Stimulated activated CD8-positive, alpha-beta memory T cell treated with anti-CD3 and anti-CD28 coated beads, Interleukin-7, amount 100 ng/mL, for 48 hours (primary cell): ENCODE results near the gene PROK2.

Experiments used
- DNase-seq, 2 donors: peaks; one replicate each; pipeline ENCODE4 v3.0.0-alpha.2; 2020; ENCODE audit warnings: low read depth in 1 of 2; ENCODE audit errors: extremely low read depth in 1 of 2

PROK2 gene

DNA sequence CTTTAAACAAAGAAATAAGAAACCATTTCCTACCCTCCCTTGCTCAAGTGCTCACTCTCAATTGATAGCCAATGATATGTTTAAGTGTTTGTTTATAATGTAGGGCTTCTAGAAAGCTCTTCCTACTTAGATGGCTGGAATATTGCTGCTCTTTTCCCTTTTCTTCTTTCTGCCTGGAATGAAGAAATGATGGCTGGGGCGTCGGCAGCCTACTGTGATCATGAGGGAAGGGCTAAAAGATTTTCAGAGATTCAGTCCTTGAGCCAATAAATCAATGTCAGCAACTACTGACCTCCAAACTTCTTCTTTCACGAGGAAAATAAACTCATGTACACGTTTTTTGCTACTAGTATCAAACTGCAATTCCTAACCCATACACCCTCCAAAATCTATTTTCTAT is 33.3 kb downstream of the PROK2 start:
- DNase-seq = no peak

DNA sequence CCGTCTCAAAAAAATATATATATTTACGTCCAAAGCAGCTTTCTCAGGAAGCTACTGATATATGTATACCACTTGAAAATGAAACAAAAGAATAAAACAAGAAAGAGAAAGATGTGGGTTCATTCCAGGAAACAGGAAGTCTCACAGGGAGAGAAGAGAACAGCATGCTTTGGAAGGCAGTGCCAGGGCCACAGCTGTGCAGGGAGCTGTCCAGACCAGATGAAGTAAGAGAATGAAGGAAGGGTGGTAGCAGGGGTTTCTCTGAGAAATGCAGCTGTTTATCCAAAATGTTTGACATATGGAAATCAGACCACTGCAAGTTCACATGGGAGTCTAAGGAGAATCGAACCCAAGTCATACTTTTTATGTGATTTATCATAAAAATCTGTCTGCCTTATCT is 40.2 kb downstream of the PROK2 start:
- no peak for DNase-seq

DNA sequence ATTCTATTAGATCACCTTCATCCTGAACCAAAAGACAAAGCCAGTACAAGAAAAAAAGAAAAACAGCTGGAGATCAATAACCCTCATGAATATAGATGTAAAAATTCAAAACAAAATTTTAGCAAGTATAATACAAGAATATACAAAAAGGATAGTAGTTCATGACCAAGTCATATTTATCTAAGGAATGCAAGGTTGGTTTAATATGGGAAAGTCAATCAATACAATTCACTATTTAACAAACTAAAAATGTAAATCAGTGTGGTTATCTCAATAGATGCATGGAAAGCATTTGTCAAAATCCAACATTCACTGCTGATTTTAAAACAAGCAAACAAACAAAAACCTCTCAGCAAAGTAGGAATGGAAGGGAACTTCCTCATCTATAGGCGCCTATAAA is 42.3 kb downstream of the PROK2 start:
- DNase-seq = no peak

DNA sequence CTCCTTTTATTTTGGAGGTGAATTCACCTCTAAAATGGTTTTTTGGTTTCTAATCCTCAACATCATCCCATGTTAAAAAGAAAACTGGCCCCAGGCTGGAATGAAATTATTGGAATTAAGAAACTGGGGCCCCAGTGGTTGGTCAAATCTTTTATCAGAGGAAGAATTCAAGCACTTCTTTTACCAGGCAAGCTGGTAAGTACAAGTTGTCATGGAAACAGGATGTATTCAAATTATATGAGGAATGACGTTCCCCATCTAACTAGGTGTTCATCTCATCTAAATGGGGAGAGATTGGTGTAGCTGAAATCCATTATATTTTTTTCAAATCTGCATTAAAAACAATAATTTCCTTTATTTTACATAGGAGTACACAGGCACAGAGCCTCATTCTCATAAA is 50.1 kb downstream of the PROK2 start:
- DNase-seq = no peak

DNA sequence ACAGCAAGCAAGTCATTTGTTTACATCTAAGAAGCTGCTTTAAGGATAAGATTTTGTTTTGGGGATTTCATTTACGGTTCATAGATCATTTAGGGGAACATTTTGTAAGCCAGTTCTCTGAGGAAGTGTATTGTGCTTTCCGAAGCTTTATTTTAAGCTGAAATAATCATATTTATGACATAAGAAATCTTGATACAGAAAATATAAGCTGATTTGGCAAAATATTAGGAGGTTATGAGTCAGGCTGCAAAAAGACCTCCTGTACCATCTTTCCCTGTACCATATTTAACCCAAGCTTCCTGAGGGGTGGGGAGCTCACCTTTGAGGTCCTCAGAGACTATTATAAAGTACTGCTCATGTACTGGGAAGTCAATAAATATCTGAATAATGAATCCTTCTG is 51.6 kb downstream of the PROK2 start:
- DNase-seq = no peak

DNA sequence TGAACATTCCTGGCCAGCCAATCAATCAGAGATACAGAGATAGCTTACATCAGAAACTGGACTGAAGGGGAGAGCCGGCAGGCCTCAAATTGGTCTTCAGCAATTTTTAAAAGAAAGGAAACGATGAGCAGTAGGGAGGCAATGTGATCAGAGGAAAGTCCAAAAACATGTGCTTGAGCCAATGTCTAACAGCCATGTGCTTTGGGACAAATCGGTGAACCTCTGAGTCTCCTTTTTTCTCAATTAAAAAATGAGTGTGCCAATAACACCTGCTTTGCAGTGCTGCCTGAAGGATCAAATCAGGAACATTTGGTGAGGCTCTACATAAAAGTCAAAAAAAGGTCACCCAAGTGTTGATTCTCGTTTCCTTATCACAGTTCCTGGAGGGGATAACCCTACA is 52.3 kb downstream of the PROK2 start:
- DNase-seq = no peak

DNA sequence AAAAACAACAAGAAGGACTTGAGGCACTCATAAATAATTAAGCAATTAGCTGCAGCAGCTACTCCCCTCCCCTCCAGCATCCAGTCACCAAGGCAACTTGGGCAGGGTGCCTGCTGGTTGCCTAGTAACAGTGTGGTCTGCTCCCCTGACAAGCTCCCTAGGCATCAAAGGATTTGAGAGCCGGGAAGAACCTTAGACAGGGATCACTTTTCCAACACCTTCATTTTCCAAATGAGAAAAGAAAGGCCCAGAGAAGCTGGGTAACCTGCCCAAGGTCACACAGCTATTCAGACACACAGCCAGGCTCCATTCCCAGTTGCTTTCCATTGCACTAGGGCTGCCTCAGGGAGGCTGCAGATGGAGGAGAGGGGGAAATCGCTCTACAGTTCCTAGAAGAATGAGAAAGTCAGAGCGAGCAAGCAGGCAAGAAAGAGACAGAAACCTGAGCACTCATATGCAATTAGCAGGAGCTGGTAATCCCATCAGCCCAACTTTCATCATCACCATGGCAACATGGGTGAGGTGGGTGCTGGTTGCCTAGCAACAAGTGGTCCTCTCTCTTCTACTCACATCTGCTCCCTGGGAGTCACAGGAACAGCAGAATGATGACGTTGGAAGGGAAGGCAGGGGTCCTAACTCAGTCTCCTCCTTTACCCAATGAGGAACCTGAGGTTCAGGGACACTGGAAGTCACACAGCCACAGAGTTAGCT is 56.2 kb downstream of the PROK2 start:
- DNase-seq = no peak

DNA sequence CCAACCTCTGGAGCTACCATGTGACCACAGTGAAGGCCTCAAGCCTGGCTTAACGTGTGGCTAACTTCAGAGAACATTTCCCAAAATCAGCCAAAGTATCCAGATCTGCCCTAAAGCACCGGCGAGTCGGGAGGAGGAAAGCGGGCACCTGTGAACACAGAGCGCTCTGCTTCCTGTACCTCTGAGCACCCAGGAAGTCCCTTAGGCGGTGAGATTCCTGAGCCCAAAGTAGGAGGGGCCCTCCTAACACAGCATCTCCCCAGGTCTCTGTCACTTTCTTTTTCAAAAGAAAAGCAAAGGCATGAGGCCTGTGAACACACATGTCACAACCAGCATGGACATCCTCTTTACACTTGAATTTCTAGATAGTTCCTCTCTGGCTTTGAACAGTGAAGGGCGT is 58.8 kb downstream of the PROK2 start:
- DNase-seq = no peak

DNA sequence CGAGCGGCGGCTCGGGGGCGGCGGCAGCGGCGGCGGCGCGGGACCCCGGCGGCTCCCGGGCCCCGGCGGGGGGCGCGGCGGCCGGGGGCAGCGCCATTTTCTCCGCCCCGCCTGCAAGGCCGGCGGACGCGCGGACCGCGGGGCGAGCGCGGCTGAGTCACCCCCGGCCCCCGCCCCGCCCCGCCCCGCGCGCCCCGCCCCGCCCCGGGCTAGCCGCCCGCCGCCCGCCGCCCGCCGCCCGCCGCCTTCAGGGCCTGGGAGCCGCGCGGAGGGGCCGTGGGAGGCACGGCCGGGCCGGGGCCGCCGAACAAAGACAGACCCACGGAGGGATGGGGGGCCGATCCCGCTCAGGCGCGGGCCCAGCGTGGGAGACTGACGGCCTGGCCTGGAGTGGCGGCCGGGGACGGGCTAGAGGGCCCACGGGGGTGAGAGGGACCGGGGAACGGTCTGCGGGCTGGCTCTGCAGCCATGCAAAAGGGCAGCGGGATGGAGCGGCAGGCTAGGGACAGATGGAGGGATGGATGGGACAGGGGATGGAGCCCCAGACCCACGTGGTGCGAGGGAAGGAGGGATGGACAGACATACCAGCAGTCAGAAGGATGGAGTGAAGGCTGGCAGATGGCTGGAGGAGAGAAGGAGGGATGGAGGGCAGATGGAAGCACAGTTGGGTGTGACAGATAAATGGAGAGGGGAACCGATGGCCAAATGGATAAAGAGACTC is 59.5 kb downstream of the PROK2 start, which contains the start of gene EIF4E3:
EIF4E3 (minus strand) TSS at position 132 of the 721 bp plus-strand sequence; CDS start at position 97, 35 bp downstream.
- DNase-seq = no peak

DNA sequence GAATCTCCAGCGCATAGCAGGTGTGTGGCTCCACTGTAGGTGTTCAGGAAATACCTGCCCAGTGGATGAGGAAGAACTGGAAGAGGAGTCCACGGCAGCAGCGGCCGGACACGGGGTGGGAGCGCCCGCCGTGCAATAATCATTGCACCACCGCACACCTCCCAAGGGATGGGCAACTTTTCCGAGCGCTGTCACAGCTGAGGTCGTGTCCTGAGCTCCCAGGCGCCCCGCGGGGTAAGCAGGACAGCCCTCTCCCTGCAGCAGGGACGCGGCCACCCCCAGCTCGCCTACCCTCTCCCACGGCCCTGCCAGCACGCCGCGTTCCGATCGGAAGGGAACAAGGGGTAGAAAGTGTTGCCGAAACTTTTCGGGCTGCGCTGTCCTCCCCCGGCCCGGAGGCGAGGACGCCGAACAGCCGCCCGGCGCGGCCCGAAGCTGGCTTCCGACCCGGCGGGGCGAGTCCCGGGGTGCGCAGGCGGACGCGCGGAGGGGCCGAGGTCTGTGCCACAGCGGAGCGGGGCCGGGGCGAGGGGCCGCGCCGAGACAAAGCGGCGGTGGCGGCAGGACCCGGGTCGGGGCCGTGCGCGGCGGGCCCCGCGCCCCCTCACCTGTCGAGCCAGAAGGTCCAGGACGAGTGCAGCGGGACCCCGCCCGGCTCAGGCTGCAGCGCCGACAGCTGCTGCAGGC is 60.2 kb downstream of the PROK2 start:
- no peak for DNase-seq

DNA sequence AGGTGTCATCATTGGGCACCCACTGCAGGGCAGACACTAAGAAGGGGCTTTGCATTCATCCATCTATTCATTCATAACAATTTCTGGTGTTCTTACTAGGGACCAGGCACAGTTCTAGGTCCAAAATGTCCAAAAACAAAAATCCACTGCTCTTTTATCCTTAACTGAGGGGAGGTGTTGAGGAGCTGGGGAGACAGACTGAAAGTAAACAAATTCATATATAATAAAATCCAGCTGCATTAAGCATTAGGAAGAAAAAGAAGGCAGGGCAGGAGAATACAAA is 60.8 kb downstream of the PROK2 start:
- DNase-seq = no peak

DNA sequence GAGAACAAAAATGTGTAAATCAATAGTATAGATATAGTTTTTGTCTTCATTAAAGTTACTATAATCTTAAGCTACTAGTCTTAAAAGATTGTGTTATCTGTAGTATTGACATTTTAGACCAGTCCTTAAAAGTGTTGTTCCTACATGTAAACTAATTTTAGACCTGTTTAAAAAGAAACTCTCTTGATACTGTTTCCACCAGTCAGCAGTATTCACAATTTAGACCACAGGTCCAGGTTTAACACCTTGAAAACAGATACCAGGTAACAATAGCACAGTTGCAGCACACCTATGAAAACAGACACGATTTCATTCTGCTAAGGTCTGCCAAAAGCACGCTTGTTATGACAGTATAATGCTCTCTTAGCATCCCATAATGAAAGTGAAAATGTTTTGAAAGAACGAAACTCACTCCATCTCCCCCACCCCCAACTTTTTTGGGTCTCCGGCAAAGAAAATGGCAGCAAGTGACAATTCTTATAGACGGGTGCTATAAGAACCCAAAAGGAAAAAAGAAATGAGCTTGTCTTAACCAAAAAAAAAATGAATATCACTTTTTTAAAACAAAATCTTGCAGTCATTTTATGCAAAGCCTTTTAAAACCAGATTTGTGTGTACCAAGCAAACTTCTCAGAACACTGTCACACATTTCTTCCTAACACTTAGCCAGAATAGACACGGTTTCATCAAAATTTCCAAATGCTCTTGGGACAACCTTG is 61.3 kb downstream of the PROK2 start:
- no peak for DNase-seq

DNA sequence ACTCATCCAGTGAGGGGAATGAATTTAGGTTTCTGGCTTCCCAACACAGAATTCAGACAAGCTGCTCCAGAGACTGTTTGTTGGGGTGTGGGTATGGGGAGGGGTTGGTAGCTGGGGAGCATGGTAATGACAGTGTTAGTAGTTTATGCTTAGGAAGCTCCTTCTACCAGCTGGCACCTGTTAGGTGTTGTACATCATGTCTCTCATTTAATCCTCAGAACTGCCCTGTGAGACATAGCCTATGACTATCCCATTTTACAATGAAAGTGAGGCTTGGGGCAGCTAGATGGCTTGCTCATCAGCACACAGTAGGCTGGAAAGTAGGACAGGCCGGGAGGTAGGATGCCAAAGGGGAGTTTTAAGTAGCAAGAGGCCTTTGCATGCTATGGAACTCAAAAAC is 62.3 kb downstream of the PROK2 start:
- DNase-seq = no peak
